HG02623 (cell line): ENCODE measurements around the gene DKC1.
"Not testable (repeated sequence)": the region's sequence is repeated elsewhere in the genome, so short reads cannot be mapped to it uniquely, and the experiment has no call there.

Experiments used
- ATAC-seq: cut with Tn5 transposase; IDR thresholded peaks from one replicate; pipeline ENCODE4 v1.9.1; 2021; ENCODE audit warnings: moderate library complexity; ENCODE audit not compliant: unreplicated experiment

DKC1 gene

DNA sequence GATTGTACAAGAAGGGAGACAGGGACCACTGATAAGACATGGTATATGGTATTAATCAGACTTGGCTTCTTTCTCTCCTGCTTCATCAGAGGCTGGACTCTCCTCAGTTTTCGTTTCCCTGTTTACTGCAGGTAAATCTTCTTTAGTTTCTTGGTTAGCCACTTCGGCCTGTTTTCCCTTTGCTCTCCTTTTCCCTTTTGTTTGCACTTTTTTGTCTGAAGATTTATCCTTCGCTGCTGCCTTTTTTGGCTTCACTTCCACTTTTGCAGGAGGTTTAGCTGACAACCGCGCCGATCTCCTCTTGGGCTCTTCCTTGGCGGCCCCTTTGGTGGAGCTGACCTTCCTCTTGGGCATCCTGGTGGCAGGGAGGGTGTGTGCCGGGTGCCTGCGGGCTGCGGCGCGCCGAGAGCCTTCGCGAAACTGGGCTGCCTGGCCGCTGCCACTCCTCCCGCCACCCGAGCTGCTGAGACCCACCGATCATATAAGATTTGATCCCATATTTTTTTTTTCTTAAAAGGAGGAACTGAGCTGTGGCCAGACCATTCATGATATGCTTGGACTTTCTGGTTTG is 54.5 kb downstream of the DKC1 start:
- not testable (repeated sequence) for ATAC-seq

DNA sequence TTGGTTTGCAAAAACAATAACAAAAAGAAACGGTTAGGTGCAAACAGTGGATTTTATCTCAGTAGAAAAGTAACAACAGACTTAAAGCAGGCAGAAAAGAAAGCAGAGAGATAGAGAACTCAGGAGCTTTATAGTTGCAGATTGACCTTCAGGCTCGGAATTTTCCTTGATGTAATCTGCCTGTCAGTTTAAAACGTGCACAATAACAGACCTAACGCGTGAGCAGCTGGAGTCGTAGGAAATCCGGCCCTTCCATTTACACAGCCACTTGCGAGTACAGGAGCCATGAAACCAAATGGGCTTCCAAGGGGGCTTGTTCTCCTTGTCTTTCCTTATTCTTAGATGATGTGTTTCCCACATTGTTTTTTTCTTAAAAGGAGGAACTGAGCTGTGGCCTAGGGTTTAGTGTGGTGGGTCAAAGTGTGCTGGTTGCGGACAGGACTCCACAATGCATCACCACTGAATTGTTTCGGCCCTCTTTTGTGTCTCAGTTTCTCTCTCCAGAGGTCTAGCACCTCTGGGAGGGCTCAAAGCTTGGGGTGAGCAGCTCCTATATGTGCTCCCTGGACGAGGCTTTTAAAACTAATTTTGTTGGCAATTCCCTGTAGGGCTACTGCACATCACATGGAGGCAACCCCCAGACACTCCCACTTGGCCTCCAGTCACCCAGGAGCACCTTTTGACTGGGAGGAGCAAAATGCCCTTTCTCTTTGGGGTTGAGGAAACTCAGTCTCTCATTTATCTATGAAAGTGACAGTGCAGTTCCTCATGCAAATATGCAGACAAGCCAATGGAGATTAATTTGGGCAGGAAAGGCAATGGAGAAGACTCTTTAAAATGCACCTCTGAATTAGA is 56.5 kb downstream of the DKC1 start:
- ATAC-seq, result no peak

DNA sequence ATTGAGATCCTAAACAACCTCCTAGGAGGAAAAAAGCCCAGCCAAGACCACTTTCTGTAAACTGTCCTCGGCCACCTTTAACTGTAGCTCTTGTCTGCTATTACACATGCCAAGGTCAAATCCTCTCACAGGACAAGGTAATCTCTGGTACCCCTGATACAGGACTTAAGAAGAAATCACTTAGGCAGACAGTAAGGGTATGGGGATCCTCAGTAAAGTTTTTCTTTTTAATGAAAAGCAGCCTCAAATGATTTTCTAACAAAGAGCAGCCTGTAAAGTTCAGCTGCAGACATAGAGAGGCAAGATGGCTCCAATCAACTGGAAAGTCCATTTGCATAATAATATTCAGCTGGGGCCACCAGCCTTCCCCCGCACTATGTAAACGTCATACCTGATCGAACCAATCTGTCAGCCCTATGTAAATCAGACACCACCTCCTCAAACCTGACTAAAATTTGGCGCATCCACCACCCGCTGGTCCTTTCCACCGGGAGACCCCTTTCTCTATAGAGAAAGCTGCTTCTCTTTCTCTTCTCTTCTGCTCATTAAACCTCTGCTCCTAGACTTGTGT is 57.2 kb downstream of the DKC1 start:
- ATAC-seq, result no peak

DNA sequence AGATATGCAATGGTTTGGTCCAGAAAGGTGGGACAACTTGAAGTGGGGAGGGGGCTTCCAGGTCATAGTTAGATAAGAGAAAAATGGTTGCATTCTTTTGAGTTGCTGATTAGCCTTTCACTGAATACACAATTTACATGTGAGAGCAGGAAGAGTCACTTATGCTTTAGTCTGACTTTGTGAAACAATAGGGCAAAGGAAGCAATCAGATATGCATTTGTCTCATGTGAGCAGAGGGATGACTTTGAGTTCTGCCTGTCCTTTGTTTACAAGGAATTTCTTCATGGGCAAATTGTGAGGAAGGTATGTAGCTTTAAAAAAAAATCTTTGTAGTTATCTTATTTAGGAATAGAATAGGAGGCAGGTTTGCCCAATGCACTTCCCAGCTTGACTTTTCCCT is 58.9 kb downstream of the DKC1 start:
- no peak for ATAC-seq

DNA sequence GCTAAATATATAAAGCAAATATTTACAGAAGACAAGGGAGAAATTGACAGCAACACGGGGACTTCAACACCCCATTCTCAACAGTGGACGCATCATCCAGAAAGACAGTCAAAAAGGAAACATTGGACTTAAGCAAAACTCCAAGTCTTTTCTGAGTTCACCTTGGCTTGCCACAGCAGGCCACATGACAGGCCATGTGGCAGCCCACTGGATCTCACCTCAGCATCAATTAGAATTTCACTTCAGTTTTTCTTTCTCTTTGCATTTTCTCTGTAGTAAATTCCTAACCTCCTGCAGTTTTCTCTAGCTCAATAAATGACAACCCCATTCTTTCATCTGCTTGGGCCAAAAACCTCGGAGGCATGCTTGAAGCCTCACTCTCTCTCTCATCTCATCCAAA is 59.4 kb downstream of the DKC1 start:
- no peak for ATAC-seq

DNA sequence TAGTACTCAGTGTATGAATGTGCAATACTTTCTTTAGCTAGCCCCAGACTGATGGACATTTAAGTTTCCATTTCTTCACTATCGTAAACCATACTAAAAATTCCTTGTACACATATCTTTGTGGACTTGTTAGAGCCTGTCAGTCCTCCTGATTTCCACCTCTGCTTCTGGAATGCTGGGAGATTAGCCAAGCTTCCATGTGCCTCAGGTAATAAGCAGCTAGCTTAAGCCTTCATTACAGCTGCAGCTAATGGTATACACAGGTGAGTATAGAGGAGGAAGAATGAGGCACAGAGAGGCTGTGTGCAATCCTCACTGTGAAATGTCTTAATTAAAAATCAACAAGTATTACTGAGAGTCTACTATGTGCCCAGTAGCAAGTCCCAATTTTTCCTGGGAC is 62.0 kb downstream of the DKC1 start:
- ATAC-seq, result no peak

DNA sequence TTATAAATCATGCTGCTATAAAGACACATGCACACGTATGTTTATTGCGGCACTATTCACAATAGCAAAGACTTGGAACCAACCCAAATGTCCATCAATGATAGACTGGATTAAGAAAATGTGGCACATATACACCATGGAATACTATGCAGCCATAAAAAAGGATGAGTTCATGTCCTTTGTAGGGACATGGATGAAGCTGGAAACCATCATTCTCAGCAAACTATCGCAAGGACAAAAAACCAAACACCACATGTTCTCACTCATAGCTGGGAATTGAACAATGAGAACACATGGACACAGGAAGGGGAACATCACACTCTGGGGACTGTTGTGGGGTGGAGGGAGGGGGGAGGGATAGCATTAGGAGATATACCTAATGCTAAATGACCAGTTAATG is 62.9 kb downstream of the DKC1 start:
- not testable (repeated sequence) for ATAC-seq
